Stomach (tissue), 4 donors: ENCODE measurements around the gene DDX27.

ENCODE experiments used
- EP300 ChIP-seq: sonication (generic); formaldehyde crosslinking; IDR thresholded peaks from one replicate; pipeline ENCODE4 v1.6.1; 2017; ENCODE audit warnings: antibody characterized with exemption
- POLR2A ChIP-seq, 4 donors: fragments of 450-650 bp; IDR thresholded peaks; one replicate each; pipeline ENCODE4 v1.6.1; 2016; ENCODE audit warnings: antibody characterized with exemption in 4 of 4, control low read depth in 2 of 4, mild to moderate bottlenecking in 1 of 4, moderate library complexity in 1 of 4
- POLR2AphosphoS5 ChIP-seq, 3 donors: sonication (generic); formaldehyde crosslinking; IDR thresholded peaks; one replicate each; pipeline ENCODE4 v1.6.1; 2016; ENCODE audit warnings: antibody characterized with exemption in 3 of 3
- TF ChIP-seq, protein P1 (sequence below), 7 experiments: fragments of 450-650 bp in 4 of 7; fragments of 200-600 bp in 3 of 7; sonication (generic) in 3 of 7; IDR thresholded peaks; one replicate each; pipeline ENCODE4 v1.5.1; 2016 to 2019; ENCODE audit warnings: antibody characterized with exemption in 7 of 7, control low read depth in 2 of 7, mild to moderate bottlenecking in 1 of 7

DNA sequence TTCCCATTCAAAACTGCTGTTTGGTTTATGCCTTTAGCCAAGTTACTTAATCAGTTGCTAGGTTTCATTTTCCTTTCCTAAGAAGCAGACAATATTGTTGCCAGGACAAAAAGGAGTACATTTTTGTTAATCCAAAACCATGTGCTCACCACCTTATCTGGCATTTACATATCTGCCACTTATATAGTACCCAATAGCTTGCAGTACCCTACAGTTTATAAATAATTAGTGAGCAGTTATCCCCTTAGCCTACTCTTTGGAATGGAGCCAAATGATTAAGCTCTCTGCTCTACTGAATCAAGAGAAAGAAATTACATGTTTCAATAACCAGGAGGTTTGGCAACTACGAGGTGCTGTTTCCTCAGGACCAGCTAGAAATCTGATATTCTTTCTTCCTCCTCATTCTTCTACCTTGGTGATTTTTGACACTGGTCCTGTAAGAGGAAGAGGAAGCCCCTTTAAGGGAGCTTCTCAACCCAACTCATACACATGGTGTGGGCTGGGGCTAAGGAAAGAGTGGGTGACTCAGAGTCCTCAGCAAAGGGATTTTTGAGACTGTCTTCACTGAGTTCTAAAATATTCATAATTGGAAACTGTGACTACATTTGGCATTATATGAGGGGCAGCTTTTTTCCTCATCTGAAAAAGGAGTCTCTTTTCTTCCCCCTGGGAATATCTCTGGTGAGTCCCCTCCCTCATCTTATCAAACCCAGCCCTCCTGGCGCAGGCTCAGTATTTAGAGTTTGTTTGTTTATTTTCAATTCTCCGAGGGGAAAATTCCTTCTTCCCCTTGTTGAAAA lies 57.1 kb downstream of the DDX27 start:
- TF ChIP-seq, protein P1, sequence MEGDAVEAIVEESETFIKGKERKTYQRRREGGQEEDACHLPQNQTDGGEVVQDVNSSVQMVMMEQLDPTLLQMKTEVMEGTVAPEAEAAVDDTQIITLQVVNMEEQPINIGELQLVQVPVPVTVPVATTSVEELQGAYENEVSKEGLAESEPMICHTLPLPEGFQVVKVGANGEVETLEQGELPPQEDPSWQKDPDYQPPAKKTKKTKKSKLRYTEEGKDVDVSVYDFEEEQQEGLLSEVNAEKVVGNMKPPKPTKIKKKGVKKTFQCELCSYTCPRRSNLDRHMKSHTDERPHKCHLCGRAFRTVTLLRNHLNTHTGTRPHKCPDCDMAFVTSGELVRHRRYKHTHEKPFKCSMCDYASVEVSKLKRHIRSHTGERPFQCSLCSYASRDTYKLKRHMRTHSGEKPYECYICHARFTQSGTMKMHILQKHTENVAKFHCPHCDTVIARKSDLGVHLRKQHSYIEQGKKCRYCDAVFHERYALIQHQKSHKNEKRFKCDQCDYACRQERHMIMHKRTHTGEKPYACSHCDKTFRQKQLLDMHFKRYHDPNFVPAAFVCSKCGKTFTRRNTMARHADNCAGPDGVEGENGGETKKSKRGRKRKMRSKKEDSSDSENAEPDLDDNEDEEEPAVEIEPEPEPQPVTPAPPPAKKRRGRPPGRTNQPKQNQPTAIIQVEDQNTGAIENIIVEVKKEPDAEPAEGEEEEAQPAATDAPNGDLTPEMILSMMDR (IDR thresholded peaks at IDR 0.05) = no peak
- no peak for TF ChIP-seq POLR2A (IDR thresholded peaks at IDR 0.05)
- no peak for TF ChIP-seq EP300
- no peak for TF ChIP-seq POLR2AphosphoS5 (IDR thresholded peaks at IDR 0.05)
